Sigmoid colon (tissue), 4 donors: ENCODE measurements around the gene HMCN2.

ENCODE experiments used
- CTCF ChIP-seq, 4 experiments: fragments of 450-650 bp in 3 of 4; fragments of 200-600 bp in 1 of 4; IDR thresholded peaks; one replicate each; pipeline ENCODE4 v1.5.1; 2016 to 2019; ENCODE audit warnings: antibody characterized with exemption in 4 of 4, mild to moderate bottlenecking in 3 of 4, moderate library complexity in 2 of 4
- EP300 ChIP-seq, 4 donors: sonication (generic); formaldehyde crosslinking; IDR thresholded peaks; one replicate each; pipeline ENCODE4 v1.6.1; 2017; ENCODE audit warnings: antibody characterized with exemption in 4 of 4
- POLR2A ChIP-seq, 2 donors: fragments of 450-650 bp; IDR thresholded peaks; one replicate each; pipeline ENCODE4 v1.6.1; 2016; ENCODE audit warnings: antibody characterized with exemption in 2 of 2, mild to moderate bottlenecking in 2 of 2, moderate library complexity in 2 of 2
- POLR2AphosphoS5 ChIP-seq, 4 donors: sonication (generic); formaldehyde crosslinking; IDR thresholded peaks; one replicate each; pipeline ENCODE4 v1.6.1; 2017; ENCODE audit warnings: antibody characterized with exemption in 4 of 4

GRCh38 chr9:130363755-130364404 is 98.3 kb downstream of the HMCN2 start:
- TF ChIP-seq CTCF (IDR thresholded peaks at IDR 0.05) (no peak), EP300 (IDR thresholded peaks at IDR 0.05) (no peak), POLR2AphosphoS5 (IDR thresholded peaks at IDR 0.05) (no peak), POLR2A (IDR thresholded peaks at IDR 0.05) (no peak)
